ENCODE measurements around the gene TC2N. TPM values are rescaled to one million over a fixed set of nuclear protein-coding genes. Genes with fewer than 3 reads are reported as not detected.

The TC2N gene
- total RNA-seq, 4 donors from 2014 or later: 28.0 to 61.7 (median 33.4) TPM

GRCh38 chr14:91793704-91794103 is 73.6 kb downstream of the TC2N start:
- 95% methylated on average over 4 of the region's 4 CpGs for WGBS
- peaks cover 10% of the 10 kb centered on the region for H3K36me3 ChIP-seq

GRCh38 chr14:91786188-91786587 is 81.1 kb downstream of the TC2N start:
- Histone ChIP-seq H3K27me3 (no peaks in the 10 kb centered on the region), H3K4me1 (peaks cover 4% of the 10 kb centered on the region), H3K27ac (no peak overlapping the region), H3K4me3 (no peak overlapping the region), H3K36me3 (no peaks in the 10 kb centered on the region), H3K9me3 (no peaks in the 10 kb centered on the region)
- TF ChIP-seq EP300 (IDR thresholded peaks at IDR 0.05) (no peak), POLR2AphosphoS5 (IDR thresholded peaks at IDR 0.05) (no peak), POLR2A (IDR thresholded peaks at IDR 0.05) (no peak), CTCF (IDR thresholded peaks at IDR 0.05) (no peak)
- WGBS: 91% methylated on average over 2 of the region's 2 CpGs
- DNase-seq (ENCODE audit: low spot score in 2 of 2): no peak

More at GRCh38 chr14:91793704-91794103, 73.6 kb downstream of the TC2N start:
- no peaks in the 10 kb centered on the region for H3K9me3 ChIP-seq
- no peaks in the 10 kb centered on the region for H3K27me3 ChIP-seq
- H3K27ac ChIP-seq: no peak overlapping the region
- H3K4me3 ChIP-seq: no peak overlapping the region
- H3K4me1 ChIP-seq: peaks cover 4% of the 10 kb centered on the region
- no peak for DNase-seq (ENCODE audit: low spot score in 2 of 2)
- TF ChIP-seq CTCF (IDR thresholded peaks at IDR 0.05) (no peak), EP300 (IDR thresholded peaks at IDR 0.05) (no peak), POLR2AphosphoS5 (IDR thresholded peaks at IDR 0.05) (no peak), POLR2A (IDR thresholded peaks at IDR 0.05) (no peak)

- no peak for DNase-seq (ENCODE audit: low spot score in 2 of 2)
- no peak for TF ChIP-seq POLR2A (IDR thresholded peaks at IDR 0.05)
- TF ChIP-seq POLR2AphosphoS5 (IDR thresholded peaks at IDR 0.05): no peak
- no peak for TF ChIP-seq CTCF (IDR thresholded peaks at IDR 0.05)
- TF ChIP-seq EP300 (IDR thresholded peaks at IDR 0.05): no peak
- H3K27me3 ChIP-seq: no peaks in the 10 kb centered on the region
- H3K4me3 ChIP-seq: no peak overlapping the region
- WGBS: 68% methylated on average over 3 of the region's 3 CpGs
- H3K36me3 ChIP-seq: no peaks in the 10 kb centered on the region
- no peaks in the 10 kb centered on the region for H3K9me3 ChIP-seq
- H3K27ac ChIP-seq: no peak overlapping the region
- no peaks in the 10 kb centered on the region for H3K4me1 ChIP-seq
Measured at GRCh38 chr14:91780452-91780851, 86.9 kb downstream of the TC2N start.

GRCh38 chr14:91778217-91778616 is 89.1 kb downstream of the TC2N start:
- no peaks in the 10 kb centered on the region for H3K9me3 ChIP-seq
- no peak overlapping the region for H3K27ac ChIP-seq
- H3K27me3 ChIP-seq: no peaks in the 10 kb centered on the region
- H3K4me1 ChIP-seq: no peaks in the 10 kb centered on the region
- no peak for DNase-seq (ENCODE audit: low spot score in 2 of 2)
- 98% methylated on average over 2 of the region's 2 CpGs for WGBS
- no peak overlapping the region for H3K4me3 ChIP-seq
- no peak for TF ChIP-seq POLR2AphosphoS5 (IDR thresholded peaks at IDR 0.05)
- no peak for TF ChIP-seq EP300 (IDR thresholded peaks at IDR 0.05)
- TF ChIP-seq CTCF (IDR thresholded peaks at IDR 0.05): no peak
- no peak for TF ChIP-seq POLR2A (IDR thresholded peaks at IDR 0.05)
- H3K36me3 ChIP-seq: no peaks in the 10 kb centered on the region

GRCh38 chr14:91774140-91775096 is 92.9 kb downstream of the TC2N start:
- H3K27me3 ChIP-seq: no peaks in the 10 kb centered on the region
- no peak for TF ChIP-seq POLR2A (IDR thresholded peaks at IDR 0.05)
- no peak for TF ChIP-seq POLR2AphosphoS5 (IDR thresholded peaks at IDR 0.05)
- TF ChIP-seq EP300 (IDR thresholded peaks at IDR 0.05): no peak
- H3K4me3 ChIP-seq: no peak overlapping the region
- WGBS: 80% methylated on average over 5 of the region's 5 CpGs
- no peaks in the 10 kb centered on the region for H3K4me1 ChIP-seq
- H3K36me3 ChIP-seq: no peaks in the 10 kb centered on the region
- no peaks in the 10 kb centered on the region for H3K9me3 ChIP-seq
- no peak overlapping the region for H3K27ac ChIP-seq
- DNase-seq (ENCODE audit: low spot score in 2 of 2): no peak
